HG03196 (cell line): ENCODE data around the gene DEAF1.

Experiments used
- ATAC-seq: cut with Tn5 transposase; IDR thresholded peaks from one replicate; pipeline ENCODE4 v1.9.1; 2021; ENCODE audit not compliant: unreplicated experiment

DEAF1 gene

DNA sequence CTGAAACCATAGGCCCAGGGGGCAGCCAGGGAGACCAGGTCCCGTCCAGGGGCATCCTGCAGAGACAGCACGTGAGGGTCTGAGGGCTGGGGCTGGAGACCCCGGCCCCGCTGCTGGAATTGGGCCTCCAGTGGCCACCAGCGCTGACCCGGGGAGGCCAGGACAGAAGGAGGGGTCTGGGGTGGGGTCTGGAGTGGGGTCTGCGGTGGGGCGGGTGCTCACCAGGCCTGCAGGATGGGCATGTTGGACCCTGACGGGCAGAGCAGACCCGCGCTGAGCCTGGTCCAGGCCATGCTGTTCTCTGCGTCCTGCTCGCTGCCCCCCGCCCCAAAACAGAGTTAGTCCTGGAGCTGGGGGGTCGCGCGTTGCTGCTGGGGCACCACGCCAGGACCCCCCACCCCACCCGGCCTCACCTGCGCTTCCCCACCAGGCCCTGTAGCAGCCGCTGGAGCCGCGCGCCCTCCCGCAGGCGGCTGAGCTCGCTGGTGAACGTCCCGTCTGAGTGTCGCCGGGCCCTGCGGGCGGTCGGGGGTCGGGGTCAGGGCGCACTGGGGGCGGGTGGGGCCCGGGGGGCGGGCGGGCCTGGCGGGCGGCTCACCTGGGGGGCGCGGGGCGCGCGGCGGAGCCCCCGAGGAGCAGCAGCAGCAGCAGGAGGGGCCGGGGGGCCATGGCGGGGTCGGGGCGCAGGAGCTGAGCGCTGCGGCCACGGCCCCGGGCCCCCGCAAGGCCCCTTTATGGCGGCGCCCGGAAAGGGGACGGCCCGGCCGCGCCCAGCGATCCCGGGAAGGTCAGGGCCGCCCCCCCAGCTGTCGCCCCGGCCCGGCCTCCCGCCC lies 68.3 kb downstream of the DEAF1 start, which contains the start of gene SCT:
SCT (minus strand) TSS at position 707 of the 833 bp plus-strand sequence; CDS start at position 669, 38 bp downstream.
- no peak for ATAC-seq

DNA sequence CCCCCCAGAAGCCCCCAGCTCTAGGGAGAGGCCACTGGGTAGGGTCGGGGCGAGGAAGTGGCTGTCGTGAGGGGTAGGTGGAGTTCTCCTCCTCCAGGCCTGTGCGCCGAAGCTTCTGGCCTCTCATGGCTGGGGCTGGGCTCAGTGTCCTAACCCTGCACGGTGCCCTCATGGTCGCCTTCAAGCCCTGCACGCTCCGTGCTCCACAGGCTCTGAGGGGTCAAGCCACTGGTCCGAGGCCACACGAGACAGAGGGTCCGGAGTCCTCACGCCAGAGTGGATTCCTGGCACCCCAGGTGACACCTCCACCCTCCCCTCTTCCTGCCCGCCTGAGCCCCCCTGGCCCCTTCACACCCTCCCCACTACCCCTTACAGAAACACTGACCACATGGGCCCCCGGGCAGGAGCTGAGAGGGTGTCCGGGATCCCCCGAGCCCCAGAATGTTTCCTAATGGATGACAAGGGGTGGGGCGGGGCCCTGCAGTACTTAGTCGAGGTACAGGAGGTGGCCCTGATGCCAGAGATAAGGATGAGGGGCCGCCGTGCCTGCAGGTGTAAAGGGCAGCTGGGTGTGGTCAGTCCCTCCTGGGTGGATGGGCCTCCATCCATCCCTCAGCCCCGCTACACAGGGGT lies 69.3 kb downstream of the DEAF1 start:
- no peak for ATAC-seq

DNA sequence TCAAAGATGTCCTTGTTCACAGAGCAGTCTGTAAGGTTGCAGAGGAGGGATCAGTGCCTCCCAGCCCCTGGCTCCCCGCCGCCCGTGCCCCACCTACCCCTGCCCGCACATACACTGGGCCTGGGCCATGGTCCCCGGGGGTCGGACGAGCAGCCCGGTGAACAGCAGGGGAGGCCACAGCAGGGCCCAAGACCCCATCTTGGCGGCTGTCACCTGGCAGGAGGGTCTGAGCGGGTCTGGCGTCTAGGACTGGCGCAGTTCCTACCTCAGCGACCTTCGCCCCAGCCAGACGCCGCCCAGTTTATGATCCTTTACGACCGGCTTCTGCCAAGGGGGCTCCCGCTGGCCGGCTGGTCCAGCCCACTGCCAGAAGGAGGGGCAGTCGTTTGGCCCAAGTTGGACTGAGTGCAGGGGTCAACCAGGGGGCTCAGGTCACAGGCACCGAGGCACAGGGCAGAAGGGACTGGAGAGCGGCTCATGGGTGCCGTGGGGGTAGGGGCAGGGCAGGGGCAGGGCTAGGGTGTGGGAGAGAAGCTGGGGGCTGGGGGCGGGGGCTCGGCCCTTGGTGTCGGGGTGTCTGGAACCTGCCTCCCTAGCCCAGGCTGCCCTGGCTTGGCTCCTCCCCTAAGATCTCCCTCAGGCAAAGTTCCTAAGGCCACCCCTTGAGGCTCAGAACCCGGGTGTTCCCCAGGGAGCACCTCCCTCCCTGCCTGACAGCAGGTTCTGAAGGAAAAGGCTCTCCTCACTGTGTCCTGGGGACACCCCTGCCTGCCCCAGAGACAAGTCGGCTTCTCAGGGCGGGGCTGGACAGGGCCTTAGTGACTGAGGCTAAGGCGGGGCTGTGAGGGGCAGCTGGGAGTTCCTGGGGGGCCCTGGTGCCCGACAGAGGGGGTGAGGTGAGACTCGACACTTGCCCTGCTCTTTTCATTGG lies 70.1 kb downstream of the DEAF1 start, which contains the start of gene CDHR5:
CDHR5 (minus strand) TSS at position 251 of the 931 bp plus-strand sequence; CDS start at position 198, 53 bp downstream.
- ATAC-seq, result no peak

DNA sequence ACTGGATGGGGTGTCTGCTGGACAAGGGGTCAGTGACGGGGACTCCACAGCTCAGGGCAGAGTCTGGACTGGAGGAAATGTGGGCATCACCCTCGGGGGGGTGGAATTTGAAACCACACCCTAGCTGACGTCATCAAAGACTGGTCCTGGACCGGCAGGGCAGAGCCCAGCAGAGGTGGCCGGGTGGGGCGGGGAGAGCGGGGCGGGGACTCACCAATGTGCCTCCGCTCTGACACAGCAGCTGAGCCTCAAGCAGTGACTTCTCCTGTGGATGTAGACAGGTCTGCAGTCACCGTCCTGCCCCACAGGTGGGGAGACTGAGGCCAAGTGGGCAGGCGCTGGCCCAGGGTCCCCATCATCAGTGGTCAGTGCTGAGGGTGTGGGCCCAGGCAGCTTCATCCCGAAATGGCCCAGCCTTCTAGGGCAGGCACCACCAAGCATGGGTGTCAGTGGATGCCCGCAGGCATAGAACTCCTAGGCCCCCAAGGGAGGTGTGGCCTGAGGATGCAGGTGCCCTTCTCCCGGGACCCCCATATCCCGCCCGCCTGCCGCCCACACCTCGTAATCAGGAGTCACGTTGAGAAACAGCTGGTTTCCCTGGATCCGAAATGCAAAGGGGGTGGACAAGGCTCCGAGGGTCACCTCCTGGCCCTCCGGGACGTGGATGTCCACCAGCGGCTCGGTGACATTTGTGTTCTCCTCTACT lies 70.9 kb downstream of the DEAF1 start:
- ATAC-seq, result no peak

DNA sequence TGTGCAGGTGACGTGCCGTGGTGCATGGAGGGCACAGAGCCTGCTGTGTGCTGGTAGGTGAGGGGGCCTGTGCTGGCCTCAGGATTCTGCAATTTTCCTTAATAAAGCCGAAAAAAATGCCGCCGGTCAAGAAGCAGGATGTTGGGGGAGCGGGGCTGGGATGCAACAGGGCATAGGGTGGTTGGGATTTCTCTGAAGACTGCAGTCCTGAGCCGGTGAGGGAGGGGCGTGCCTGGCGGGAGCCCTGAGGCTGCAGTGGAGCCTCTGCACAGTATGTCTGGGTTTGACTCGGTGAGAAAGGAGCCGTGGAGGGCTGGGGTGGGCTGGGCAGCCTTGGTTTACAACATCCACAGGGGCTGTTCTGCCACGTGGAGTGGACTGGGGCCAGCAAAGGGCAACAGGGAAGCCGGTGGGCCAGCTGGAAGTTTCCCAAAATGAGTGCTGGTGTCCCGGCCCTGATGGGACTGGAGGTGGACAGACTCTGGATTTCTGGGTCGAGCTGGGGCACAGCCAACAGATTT lies 71.6 kb downstream of the DEAF1 start:
- ATAC-seq, result no peak

DNA sequence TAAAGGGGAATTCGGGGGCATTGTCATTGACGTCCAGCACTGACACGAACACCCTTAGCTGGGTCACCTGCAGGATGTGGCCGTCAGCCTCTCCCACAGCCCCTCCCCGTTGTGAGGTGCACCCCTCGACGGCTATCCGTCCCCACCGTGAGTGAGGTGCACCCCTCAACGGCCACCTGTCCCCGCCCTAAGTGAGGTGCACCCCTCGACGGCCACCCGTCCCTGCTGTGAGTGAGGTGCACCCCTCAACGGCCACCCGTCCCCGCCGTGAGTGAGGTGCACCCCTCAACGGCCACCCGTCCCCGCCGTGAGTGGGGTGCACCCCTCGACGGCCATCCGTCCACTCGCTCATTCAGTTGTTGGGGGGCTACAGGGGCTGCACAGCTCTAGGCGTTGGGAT lies 73.2 kb downstream of the DEAF1 start:
- no peak for ATAC-seq

DNA sequence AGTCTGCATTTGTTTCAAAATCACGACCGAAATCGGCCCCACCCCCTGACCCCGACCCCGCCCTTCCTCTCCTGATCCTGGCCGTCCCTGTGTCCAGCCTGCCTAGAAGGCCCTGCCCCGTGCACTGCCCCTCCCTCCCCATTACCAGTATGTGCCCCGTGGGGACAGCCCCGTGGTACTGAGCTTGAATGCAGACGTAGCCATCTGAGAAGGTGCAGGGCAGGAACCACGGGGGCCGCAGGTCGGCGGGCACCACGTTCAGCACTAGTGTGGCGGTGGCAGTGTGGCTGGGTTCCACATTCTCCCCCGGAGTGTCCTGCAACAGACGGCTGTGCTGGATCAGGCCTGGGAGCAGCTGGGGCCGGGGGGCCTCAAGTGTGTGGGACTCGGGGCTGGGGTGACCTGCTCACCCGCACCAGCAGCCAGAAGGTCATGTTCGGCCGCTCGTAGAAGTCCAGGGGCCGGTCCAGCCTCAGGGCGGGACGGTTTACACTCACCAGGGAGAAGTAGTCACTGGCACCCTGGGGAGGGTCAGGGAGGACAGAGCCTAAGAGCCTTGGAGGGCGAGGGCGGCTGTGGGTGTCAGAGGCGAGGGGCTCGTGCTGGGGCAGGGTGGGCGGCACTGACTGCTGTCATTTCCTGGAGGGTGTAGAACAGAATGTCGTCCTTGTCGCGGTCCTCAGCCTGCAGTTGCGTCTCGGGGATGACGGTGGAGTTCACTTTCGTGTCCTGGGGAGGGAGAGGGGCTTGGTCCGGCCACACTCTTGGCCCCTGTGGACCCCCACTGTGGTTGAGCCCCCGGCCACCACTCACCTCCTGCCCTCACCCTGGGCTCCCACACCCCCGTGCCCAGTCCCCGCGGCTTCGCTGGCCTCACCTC lies 73.8 kb downstream of the DEAF1 start:
- no peak for ATAC-seq

DNA sequence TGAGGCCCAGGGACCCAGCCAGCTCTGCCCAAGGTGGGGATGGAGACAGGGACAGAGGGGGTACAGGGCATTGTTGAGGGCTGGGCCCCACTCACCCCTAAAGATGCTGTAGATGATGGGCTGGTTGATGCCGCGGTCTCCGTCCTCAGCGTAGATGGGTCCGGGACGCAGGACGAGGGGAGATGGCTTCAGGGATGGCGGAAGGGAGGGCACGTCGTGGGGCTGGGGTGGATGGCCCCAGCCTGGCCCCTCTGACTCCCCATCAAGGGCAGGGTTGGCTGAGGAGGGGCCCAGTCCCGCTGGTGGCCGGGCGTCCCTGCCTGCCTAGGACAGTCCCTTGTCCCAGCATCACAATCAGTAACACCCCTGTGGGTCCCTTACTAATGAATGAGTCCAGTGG lies 74.8 kb downstream of the DEAF1 start:
- no peak for ATAC-seq

DNA sequence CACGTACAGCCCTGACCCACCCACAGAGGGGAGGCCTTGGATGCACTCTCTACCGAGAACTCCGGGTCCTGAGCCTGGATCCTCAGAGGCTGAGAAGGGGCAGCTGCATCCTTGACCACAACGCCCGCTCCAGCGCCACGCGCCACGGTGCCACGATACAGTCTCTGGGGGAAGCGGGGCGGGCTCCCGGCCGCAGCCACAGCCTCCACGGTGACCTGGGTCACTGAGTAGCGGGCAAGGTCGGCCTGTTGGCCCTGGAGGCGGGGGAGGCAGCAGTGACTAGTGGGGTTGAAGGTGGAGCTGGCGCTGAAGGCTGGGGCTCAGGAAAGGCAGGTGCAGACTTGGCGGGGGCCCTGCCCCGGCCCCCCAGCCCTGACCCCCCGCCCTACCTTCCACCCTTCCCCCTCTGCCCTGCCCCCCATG lies 75.4 kb downstream of the DEAF1 start:
- no peak for ATAC-seq

DNA sequence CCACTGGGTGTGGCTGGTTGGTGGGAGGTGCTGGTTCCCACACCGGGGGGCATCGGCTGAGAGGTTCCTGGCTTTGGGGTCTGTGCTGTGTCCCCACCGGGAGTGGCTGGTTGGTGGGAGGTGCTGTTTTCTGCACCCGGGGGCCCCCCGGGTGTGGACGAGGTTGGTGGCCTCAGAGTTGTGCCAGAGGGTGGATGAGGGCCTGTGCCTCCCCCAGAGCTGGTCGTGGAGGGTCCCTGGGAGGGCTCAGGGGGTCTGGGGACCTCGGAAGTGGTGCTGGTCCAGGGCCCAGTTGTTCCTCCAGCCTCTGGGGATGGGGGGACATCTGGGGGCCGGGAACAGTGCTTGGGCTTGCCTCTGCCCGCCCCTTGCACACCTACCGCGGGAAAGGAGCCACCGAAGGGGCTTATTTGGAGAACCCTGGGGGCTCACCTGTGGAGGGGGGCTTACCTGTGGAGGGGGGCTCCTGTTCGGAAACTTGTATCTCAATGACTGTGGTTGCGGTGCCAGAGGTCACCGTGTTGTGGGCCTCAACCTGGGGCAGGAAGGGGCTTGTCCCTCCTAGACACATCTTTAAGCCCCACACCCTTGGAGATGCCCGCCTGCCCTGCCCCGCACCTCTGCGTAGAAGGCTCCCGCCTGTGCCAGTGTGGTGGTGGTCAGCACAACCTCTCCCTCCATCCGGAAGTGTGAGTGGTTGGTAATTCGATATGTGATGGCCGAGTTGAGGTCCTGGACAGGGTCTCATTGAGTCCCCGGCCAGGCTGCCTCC lies 76.0 kb downstream of the DEAF1 start:
- no peak for ATAC-seq

DNA sequence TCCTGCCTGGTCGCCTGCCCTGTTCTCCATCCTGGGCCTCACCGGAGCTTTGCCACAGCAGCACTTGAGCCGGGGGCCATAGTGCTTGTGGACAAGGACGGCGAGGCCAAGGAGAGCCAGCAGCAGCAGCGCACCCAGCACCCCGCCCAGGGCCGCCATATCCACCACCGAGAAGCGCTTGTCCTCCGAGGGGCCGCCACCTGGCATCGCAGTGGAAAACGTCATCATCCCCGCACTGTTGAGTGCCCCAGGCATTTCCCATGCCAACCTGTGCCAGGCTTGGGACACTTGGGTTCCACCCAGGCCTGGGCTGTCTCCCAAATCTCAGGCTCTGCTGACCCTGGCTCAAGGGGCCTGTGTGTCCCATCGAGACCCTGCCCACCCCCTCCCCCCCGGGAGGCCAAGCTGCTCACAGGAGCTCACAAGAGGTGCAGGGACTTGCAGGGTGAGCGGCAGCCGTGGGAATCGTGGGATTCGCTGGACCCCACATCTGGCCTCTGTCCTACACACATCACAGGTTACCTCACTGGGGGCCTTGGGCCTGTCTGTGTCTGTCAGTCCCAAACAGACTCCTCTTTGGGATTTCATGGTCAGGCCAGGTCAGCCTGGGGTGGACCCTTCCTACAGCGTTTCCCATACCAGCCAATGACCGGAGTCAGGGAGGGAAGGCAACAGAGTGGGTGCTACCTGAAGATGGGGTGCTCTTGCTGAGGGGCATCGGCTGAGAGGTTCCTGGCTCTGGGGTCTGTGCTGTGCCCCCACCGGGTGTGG lies 76.9 kb downstream of the DEAF1 start:
- ATAC-seq, result no peak

DNA sequence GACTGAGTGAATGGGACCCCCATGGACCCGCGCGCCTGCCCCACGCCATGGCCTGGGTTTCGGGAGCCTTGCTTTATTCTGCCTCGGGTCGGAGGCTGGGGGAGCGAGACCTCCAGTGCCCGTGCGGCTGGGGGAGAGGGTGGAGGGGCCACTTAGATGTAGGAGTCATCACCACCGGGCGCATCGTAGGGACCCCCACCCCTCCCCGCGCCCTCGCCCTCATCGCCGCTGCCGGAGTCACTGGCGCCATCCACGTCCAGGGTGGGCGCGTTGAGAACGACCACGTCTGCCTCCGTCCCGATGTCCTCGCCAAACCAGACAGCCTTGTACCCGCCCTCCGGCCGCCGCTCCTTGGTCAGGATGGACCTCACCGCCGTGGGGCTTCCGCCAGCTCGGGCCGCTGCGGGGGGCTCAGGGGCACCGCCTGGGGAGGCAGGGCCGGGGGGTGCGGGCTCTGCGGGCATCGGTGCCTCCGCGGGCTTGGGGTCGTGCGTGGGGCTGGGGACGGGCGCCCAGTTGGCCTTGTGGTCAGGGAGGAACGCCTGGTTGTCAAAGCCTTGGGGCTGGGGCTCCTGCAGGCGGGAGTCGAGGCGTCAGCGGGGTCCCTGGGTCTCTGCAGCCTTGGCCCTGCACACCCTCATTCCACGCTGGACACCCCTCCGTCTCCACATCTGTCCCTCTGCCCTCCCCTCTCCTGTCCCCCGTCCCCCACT lies 77.7 kb downstream of the DEAF1 start:
- no peak for ATAC-seq

DNA sequence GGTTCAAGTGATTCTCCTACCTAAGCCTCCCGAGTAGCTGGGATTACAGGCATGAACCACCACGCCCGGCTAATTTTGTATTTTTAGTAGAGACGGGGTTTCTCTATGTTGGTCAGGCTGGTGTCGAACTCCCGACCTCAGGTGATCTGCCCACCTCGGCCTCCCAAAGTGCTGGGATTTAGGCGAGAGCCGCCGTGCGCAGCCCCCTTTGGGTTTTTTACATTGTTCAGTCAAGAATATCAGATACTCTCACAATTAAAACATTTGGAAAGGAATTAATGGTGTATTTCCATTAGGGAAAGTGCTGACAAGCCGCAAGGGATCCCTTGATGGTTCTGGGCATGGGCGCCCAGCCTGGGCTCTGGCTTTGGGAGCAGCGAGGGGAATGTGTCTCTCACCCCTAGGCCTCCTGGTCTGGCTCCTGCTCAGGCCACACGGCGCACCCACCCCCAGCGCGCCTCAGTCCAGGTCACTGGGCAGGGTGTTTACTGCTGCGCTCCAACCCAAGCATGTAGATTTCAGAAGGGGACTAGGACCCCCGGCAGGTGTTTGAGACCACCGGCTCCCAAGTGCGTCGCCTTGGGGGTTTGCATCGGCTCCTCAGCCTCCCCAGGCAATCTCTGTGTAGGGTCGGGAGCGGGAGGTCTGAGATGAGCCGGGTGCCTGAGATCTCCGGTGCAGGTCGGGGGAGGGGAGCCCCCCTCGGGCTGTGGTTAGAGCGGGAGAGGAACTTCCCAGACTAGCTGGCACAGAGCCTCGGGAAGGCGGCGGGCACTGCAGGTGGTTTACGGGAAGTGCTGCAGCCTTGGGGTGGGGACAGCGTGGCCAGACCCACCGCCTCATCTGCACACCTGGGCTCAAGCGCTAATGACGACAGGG lies 78.5 kb downstream of the DEAF1 start:
- no peak for ATAC-seq

DNA sequence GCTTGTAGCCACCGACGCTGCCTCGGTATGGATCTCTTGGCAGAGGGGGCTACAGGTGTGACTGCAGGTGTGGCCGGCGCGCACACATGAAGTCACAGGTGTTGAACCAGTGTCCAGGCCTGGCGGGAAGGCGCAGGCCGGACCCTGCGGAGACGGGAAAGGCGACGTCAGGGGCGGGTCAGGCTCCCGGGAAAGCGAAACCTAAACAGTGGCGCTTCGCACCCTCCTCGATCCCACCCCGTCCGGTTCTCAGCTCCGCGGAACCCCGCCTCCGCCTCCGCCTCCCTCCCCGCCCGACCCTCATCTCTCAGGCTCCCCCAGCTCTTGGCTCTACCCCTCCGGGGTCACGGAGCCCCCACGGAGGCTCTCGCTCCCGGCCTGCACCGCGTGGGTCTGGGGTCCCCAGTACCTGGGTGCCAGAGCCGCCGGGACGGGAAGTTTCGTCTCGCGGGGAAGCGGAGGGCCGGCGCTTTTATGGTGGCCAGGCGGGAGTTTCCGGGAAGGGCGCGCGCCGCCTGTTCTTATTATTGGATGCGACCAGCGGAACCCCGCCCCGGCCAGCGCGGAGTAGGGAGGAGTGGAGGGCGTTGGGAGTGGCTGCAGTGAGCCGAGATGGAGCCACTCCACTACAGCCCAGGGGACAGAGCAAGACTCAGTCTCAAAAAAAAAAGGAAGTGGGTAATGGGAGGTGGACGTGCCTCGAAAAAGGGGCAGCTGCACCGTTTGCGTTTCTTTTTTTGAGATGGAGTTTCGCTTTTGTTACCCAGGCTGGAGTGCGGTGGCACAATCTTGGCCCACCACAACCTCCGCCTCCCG lies 79.3 kb downstream of the DEAF1 start, which contains the start of gene IRF7:
IRF7 (minus strand) TSS at position 447 of the 816 bp plus-strand sequence. CDS start 586 bp downstream, outside the sequence.
- peak; percentile 76 for ATAC-seq
